Mesenchymal stem cell (in vitro differentiated cells and primary cell): ENCODE data around the gene MFSD6.

Source experiments
- DNase-seq: peaks from one replicate; pipeline ENCODE4 v3.0.0-alpha.2; 2013
- H2AFZ ChIP-seq: one replicate; pipeline ENCODE4 v1.6.1; 2013; ENCODE audit warnings: low read depth, mild to moderate bottlenecking, control low read depth, inconsistent platforms, low read length, moderate library complexity
- H2AK5ac ChIP-seq: 2 replicates; pipeline ENCODE4 v1.6.1; 2013; ENCODE audit warnings: low read length, moderate library complexity, mild to moderate bottlenecking, inconsistent platforms; ENCODE audit not compliant: severe bottlenecking
- H2BK120ac ChIP-seq: one replicate; pipeline ENCODE4 v1.6.1; 2013; ENCODE audit warnings: low read depth, mild to moderate bottlenecking, inconsistent platforms, low read length, moderate library complexity
- H2BK12ac ChIP-seq, 2 experiments: one replicate each; pipeline ENCODE4 v1.6.1; 2013; ENCODE audit warnings: inconsistent platforms in 2 of 2, low read length in 2 of 2, mild to moderate bottlenecking in 2 of 2, moderate library complexity in 2 of 2, control low read depth in 1 of 2
- H2BK15ac ChIP-seq: one replicate; pipeline ENCODE4 v1.6.1; 2013; ENCODE audit warnings: mild to moderate bottlenecking, low read depth, inconsistent platforms; ENCODE audit not compliant: poor library complexity, severe bottlenecking
- H2BK5ac ChIP-seq: 2 replicates; pipeline ENCODE4 v1.6.1; 2013; ENCODE audit warnings: low read depth, mild to moderate bottlenecking, low read length, control low read depth, inconsistent platforms; ENCODE audit not compliant: poor library complexity, severe bottlenecking
- H3K14ac ChIP-seq, 2 experiments: one replicate each; pipeline ENCODE4 v1.6.1; 2013; ENCODE audit warnings: inconsistent platforms in 2 of 2, low read length in 2 of 2, control low read depth in 1 of 2, mild to moderate bottlenecking in 1 of 2, moderate library complexity in 1 of 2
- H3K18ac ChIP-seq, 2 experiments: one replicate each; pipeline ENCODE4 v1.6.1; 2013; ENCODE audit warnings: inconsistent platforms in 2 of 2, low read length in 2 of 2, control low read depth in 1 of 2, low read depth in 1 of 2, mild to moderate bottlenecking in 1 of 2
- H3K23ac ChIP-seq, 2 experiments: one replicate each; pipeline ENCODE4 v1.6.1; 2013; ENCODE audit warnings: inconsistent platforms in 2 of 2, low read length in 2 of 2, mild to moderate bottlenecking in 2 of 2, moderate library complexity in 2 of 2, control low read depth in 1 of 2
- H3K27ac ChIP-seq: 2 replicates; pipeline ENCODE4 v1.5.1; 2013; ENCODE audit warnings: mild to moderate bottlenecking, moderate library complexity, low read length, control low read depth, inconsistent platforms; ENCODE audit not compliant: poor library complexity, severe bottlenecking
- H3K27me3 ChIP-seq, 2 experiments: 2 replicates each; pipeline versions ENCODE4 v1.6.1 to v1.7.0; 2013; ENCODE audit warnings: low read length in 2 of 2, mild to moderate bottlenecking in 2 of 2, moderate library complexity in 2 of 2, control low read depth in 1 of 2, inconsistent platforms in 1 of 2; ENCODE audit not compliant: control insufficient read depth in 1 of 2, insufficient read depth in 1 of 2
- H3K36me3 ChIP-seq, 2 experiments: 2 replicates each; pipeline versions ENCODE4 v1.6.1 to v1.7.0; 2013; ENCODE audit warnings: low read length in 2 of 2, control low read depth in 1 of 2, inconsistent platforms in 1 of 2, low read depth in 1 of 2, mild to moderate bottlenecking in 1 of 2; ENCODE audit not compliant: insufficient read depth in 2 of 2, control insufficient read depth in 1 of 2
- H3K4ac ChIP-seq, 2 experiments: one replicate each; pipeline ENCODE4 v1.6.1; 2013; ENCODE audit warnings: inconsistent platforms in 2 of 2, low read length in 2 of 2, mild to moderate bottlenecking in 2 of 2, moderate library complexity in 2 of 2, control low read depth in 1 of 2, low read depth in 1 of 2
- H3K4me1 ChIP-seq: 2 replicates; pipeline ENCODE4 v1.6.1; 2013; ENCODE audit warnings: low read depth, low read length, control low read depth; ENCODE audit not compliant: control insufficient read depth, insufficient read depth
- H3K4me2 ChIP-seq: 2 replicates; pipeline ENCODE4 v1.6.1; 2013; ENCODE audit warnings: low read length, mild to moderate bottlenecking, inconsistent platforms; ENCODE audit not compliant: poor library complexity, severe bottlenecking
- H3K4me3 ChIP-seq, 2 experiments: 2 replicates each; pipeline versions ENCODE4 v1.5.1 to v1.7.0; 2013; ENCODE audit warnings: low read length in 2 of 2, mild to moderate bottlenecking in 2 of 2, control low read depth in 1 of 2, low read depth in 1 of 2; ENCODE audit not compliant: insufficient read depth in 1 of 2
- H3K79me1 ChIP-seq: replicated peaks from 2 replicates; pipeline ENCODE4 v1.6.1; 2013; ENCODE audit warnings: mild to moderate bottlenecking, control low read depth, low read length, inconsistent platforms; ENCODE audit not compliant: poor library complexity, severe bottlenecking
- H3K9ac ChIP-seq: 2 replicates; pipeline ENCODE4 v1.7.0; 2013; ENCODE audit warnings: mild to moderate bottlenecking, low read length, moderate library complexity
- H3K9me3 ChIP-seq: 2 replicates; pipeline ENCODE4 v1.7.0; 2013; ENCODE audit warnings: mild to moderate bottlenecking, low read length; ENCODE audit not compliant: control insufficient read depth
- H4K8ac ChIP-seq: one replicate; pipeline ENCODE4 v1.6.1; 2013; ENCODE audit warnings: inconsistent platforms, mild to moderate bottlenecking, low read length, moderate library complexity
- H4K91ac ChIP-seq: one replicate; pipeline ENCODE4 v1.6.1; 2013; ENCODE audit warnings: mild to moderate bottlenecking, low read length, inconsistent platforms
- WGBS: methylation state at CpG from one replicate; pipeline ENCODE4 v1.1.7; 2013; ENCODE audit warnings: mixed read lengths; 5-methylcytosine and 5-hydroxymethylcytosine counted together

Gene MFSD6

DNA sequence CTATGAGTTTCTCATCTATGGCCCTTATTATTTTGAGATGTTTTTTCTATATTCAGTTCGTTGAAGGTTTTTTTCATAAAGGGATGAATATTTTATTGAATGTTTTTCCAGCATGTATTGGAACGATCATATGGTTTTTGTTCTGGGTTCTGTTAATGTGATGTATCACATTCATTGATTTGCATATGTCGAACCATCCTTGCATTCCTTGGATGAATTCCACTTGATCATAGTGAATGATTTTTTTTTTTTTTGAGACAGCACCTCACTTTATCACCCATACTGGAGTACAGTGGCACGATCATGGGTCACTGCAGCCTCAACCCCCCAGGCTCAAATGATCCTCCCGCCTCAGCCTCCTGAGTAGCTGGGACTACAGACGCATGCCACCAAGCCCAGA, 131.9 kb downstream of the MFSD6 start:
- no peak overlapping the region for H3K23ac ChIP-seq
- H2BK12ac ChIP-seq = no peak overlapping the region
- no peak overlapping the region for H2BK5ac ChIP-seq
- H4K8ac ChIP-seq = no peak overlapping the region
- H3K4me1 ChIP-seq = no peaks in the 10 kb centered on the region
- H3K4ac ChIP-seq = no peak overlapping the region
- no peak overlapping the region for H2AK5ac ChIP-seq
- peak; percentile 26 for DNase-seq
- H3K27ac ChIP-seq = no peak overlapping the region
- no peaks in the 10 kb centered on the region for H3K27me3 ChIP-seq
- peaks cover 4% of the 10 kb centered on the region for H3K79me1 ChIP-seq
- no peak overlapping the region for H2AFZ ChIP-seq
- H4K91ac ChIP-seq = no peak overlapping the region
- peak overlapping the region in 1 of 2 experiments; percentile 20 for H3K4me3 ChIP-seq
- H3K4me2 ChIP-seq = no peak overlapping the region
- no peak overlapping the region for H2BK15ac ChIP-seq
- no peak overlapping the region for H2BK120ac ChIP-seq
- WGBS = 93% methylated on average over 3 of the region's 6 CpGs
- no peak overlapping the region for H3K9ac ChIP-seq
- no peak overlapping the region for H3K18ac ChIP-seq
- H3K9me3 ChIP-seq = peaks cover 41% of the 10 kb centered on the region
- H3K36me3 ChIP-seq = no peaks in the 10 kb centered on the region
- no peak overlapping the region for H3K14ac ChIP-seq

DNA sequence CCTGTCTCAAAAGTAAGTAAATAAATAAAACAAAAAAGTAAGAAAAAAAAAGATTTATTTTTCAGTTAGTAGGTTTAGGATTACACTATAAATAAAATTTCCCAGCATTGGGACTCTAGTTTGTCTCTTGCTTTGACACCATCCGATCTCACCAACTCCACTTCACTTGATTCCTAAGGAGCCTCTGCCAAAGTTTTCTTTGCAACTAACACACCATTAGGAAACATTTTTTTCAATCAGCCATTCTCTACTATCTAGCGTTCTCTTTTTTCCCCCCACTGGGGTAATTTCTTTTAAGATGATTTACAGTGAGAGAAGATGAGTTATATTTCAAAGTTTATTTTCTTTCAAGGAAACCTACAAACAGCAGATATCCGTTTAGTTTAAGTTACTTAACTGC, 136.9 kb downstream of the MFSD6 start:
- Histone ChIP-seq H4K91ac (no peak overlapping the region), H3K14ac (no peak overlapping the region), H3K79me1 (peaks cover 4% of the 10 kb centered on the region), H3K27me3 (no peaks in the 10 kb centered on the region), H3K9me3 (peaks cover 23% of the 10 kb centered on the region), H3K18ac (no peak overlapping the region), H3K23ac (no peak overlapping the region), H2BK12ac (no peak overlapping the region), H2BK15ac (no peak overlapping the region), H2BK120ac (no peak overlapping the region), H2AK5ac (no peak overlapping the region), H3K4me2 (no peak overlapping the region), H3K4me3 (peak overlapping the region in 1 of 2 experiments; percentile 70), H3K4me1 (no peaks in the 10 kb centered on the region), H3K4ac (no peak overlapping the region), H4K8ac (no peak overlapping the region), H3K36me3 (no peaks in the 10 kb centered on the region), H2AFZ (no peak overlapping the region), H2BK5ac (no peak overlapping the region), H3K27ac (no peak overlapping the region), H3K9ac (peak overlapping the region; percentile 86)
- WGBS = 100% methylated on average over 1 of the region's 3 CpGs
- DNase-seq = no peak

DNA sequence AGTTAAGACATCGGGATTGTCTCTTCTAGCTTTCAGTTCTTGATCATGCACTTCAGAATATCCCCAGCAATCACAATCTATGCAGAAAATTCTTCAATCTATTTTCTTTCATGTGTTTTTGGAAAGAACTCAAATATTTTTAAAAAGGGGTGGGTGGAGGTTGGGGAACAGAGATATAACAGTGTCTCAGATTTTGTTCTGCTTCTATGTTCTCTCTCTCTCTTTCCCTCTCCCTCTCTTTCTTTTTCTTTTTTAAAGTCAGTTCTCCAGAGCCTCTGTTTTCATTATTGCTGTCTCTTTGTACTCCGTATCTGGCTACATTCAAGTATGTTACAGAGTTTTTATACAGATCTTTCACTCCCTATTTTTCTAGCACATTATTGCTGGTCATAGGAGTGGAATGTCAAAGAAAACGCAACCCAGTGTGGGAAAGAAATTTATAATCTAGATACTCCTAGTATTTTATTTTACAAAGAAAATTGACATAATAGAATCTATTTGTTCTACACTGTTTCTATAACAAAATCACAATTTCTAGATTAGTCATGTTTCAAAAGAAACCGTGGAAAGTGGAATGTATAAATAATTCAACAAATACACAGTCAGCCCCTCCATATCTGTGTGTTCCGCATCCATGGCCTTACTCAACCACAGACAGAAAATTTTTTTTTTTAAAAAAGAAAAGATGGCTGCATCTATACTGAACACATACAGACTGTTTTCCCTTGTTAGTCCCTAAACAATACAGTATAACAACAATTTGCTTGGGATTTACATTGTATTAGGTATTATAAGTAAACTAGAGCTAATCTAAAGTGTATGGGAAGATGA, 137.6 kb downstream of the MFSD6 start:
- Histone ChIP-seq H3K4me3 (peak overlapping the region in 1 of 2 experiments; percentile 70), H2BK120ac (no peak overlapping the region), H3K36me3 (no peaks in the 10 kb centered on the region), H3K79me1 (peaks cover 4% of the 10 kb centered on the region), H2BK12ac (no peak overlapping the region), H3K9me3 (peaks cover 17% of the 10 kb centered on the region), H3K14ac (no peak overlapping the region), H3K4me1 (no peaks in the 10 kb centered on the region), H3K27ac (no peak overlapping the region), H4K91ac (no peak overlapping the region), H3K23ac (no peak overlapping the region), H2BK5ac (no peak overlapping the region), H3K27me3 (no peaks in the 10 kb centered on the region), H2BK15ac (no peak overlapping the region), H3K4me2 (no peak overlapping the region), H3K9ac (peak overlapping the region; percentile 86), H2AFZ (no peak overlapping the region), H3K4ac (no peak overlapping the region), H4K8ac (no peak overlapping the region), H3K18ac (no peak overlapping the region), H2AK5ac (no peak overlapping the region)
- DNase-seq = no peak
- WGBS = 100% methylated on average over 1 of the region's 5 CpGs

DNA sequence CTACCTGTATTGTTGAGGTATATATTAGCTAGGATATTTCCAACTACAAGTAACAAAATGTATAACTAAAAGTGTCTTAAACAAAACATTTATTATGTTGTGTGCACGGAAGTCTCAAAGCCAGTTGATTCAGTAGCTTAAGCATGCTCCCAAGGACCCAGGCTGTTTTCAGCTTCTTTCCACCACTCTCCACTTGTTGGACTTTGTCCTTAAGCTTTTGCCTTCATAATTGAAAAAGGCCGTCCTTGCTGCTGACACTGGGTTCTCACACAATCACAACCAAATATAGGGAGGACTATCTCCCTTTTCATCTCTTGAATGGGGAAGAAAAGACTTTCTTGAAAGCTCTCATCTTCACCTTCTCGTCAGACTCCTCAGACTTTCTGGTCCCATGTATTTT, 138.6 kb downstream of the MFSD6 start:
- Histone ChIP-seq H2BK15ac (no peak overlapping the region), H3K4me1 (no peaks in the 10 kb centered on the region), H3K14ac (no peak overlapping the region), H3K23ac (no peak overlapping the region), H2BK12ac (no peak overlapping the region), H3K4me3 (no peak overlapping the region), H3K36me3 (no peaks in the 10 kb centered on the region), H2BK120ac (no peak overlapping the region), H3K18ac (no peak overlapping the region), H2AFZ (no peak overlapping the region), H3K9me3 (peaks cover 7% of the 10 kb centered on the region), H3K27me3 (no peaks in the 10 kb centered on the region), H3K4ac (no peak overlapping the region), H4K8ac (no peak overlapping the region), H2BK5ac (no peak overlapping the region), H2AK5ac (no peak overlapping the region), H3K4me2 (no peak overlapping the region), H4K91ac (no peak overlapping the region), H3K27ac (no peak overlapping the region), H3K9ac (no peak overlapping the region), H3K79me1 (peaks cover 4% of the 10 kb centered on the region)
- no peak for DNase-seq
- WGBS = 98% methylated on average over 2 of the region's 3 CpGs
